HG02763 (cell line): ENCODE results near the gene INPPL1.

ENCODE experiments used
- ATAC-seq: cut with Tn5 transposase; IDR thresholded peaks from one replicate; pipeline ENCODE4 v1.9.1; 2021; ENCODE audit warnings: mild to moderate bottlenecking, moderate library complexity; ENCODE audit not compliant: unreplicated experiment

INPPL1 gene

GRCh38 chr11:72274435-72274834 is 49.9 kb downstream of the INPPL1 start:
- no peak for ATAC-seq

GRCh38 chr11:72278905-72279304 is 54.3 kb downstream of the INPPL1 start:
- no peak for ATAC-seq

GRCh38 chr11:72280037-72280436 is 55.5 kb downstream of the INPPL1 start:
- no peak for ATAC-seq

- ATAC-seq = no peak
Measured at GRCh38 chr11:72280726-72281315, 56.3 kb downstream of the INPPL1 start.

GRCh38 chr11:72283947-72284346 is 59.4 kb downstream of the INPPL1 start:
- no peak for ATAC-seq

GRCh38 chr11:72287293-72287692 is 62.7 kb downstream of the INPPL1 start:
- no peak for ATAC-seq
